Measurements from ENCODE around the gene KLHL22. TPM values are rescaled to one million over a fixed set of nuclear protein-coding genes. Genes with fewer than 3 reads are reported as not detected.

Gene KLHL22
- total RNA-seq, 1 experiment from 2014 or later, result 7.4 TPM

DNA sequence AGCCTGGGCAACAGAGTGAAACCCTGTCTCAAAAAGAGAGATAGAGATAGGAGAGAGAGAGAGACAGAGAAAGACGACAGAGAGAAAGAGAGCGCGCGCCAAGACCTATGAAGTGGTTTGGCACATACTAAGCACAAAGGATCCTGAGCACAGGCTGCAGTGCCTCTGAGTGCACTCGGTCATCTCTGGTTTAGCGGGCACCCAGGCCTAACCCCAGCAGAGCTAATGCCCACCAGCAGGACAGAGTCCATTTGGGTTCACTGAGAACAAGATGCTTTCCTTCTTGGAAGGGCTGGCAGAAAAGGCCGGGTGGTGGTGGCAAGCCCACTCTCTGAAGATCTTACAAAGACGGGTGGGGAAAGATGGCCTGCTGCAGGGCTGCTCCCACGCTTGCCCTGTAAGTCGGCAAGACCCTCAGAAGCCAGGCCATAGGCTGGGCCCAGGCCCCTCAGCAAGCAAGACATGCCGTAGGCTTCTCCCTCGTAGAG lies 61.3 kb downstream of the KLHL22 start:
- DNase-seq (ENCODE audit: low read depth), result no peak

DNA sequence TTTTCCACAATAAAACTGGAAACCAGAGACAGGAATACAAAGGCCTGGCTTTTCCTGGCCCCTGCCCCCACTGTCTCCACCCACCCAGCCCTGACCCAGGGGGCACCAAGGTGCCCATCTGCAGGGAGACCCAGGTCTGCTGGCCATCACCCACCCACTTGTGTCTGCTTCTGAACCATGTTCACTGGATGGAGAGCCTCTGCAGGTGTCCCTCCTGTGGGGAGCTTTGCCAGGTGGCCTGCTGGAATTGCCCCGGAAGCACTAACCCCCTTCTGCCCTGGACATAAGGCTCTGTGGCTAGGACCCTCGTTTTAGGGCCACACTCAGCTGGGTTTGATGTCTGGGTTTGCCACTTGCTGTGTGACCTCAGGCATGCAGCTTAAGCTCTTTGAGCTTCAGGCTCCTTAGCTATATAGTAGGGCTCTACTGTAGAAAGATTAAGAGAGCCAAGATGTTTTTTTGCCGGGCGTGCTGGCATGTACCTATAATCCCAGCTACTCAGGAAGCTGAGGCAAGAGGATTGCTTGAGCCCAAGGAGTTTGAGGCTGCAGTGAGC lies 61.8 kb downstream of the KLHL22 start:
- no peak for DNase-seq (ENCODE audit: low read depth)

DNA sequence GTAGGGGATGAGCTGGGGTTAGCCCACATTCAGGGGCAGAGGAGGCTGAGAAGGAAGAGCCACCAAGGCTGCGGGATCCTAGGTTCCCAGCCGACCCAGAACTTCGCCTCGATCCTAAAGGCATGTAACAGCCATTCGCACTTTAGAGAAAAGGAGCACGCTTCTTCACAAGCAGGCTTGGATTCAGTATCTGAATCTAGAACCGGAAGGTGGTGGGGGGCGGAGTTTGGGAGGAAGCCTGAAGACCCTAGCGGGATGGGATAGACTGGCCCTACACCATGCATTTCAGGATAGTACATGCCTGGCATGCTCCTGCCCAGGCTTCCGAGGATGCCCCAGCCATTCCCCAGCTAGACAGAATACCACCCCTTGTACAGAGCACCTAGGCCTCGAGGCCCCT lies 62.4 kb downstream of the KLHL22 start:
- no peak for DNase-seq (ENCODE audit: low read depth)

DNA sequence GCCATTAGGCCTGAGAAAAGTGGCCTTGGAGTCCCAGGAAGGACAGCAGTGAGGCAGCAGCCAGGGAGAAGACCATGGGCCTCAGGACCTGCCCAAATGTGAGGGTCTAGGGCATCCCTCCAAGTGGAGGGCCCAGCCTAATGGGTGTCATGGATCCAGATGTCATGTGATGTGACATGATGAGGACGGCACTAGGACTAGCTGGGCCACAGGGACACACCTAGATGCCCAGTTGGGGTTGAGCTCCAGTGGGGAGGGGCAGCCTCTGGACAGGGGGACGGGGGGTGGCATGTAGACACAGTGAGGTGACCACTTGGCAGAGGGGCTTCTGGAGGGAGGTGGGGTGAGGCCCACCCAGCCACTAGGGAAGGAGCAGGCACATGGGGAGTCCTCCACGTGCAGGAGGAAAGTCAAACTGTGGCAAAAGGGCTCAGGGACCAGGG lies 63.3 kb downstream of the KLHL22 start:
- no peak for DNase-seq (ENCODE audit: low read depth)

DNA sequence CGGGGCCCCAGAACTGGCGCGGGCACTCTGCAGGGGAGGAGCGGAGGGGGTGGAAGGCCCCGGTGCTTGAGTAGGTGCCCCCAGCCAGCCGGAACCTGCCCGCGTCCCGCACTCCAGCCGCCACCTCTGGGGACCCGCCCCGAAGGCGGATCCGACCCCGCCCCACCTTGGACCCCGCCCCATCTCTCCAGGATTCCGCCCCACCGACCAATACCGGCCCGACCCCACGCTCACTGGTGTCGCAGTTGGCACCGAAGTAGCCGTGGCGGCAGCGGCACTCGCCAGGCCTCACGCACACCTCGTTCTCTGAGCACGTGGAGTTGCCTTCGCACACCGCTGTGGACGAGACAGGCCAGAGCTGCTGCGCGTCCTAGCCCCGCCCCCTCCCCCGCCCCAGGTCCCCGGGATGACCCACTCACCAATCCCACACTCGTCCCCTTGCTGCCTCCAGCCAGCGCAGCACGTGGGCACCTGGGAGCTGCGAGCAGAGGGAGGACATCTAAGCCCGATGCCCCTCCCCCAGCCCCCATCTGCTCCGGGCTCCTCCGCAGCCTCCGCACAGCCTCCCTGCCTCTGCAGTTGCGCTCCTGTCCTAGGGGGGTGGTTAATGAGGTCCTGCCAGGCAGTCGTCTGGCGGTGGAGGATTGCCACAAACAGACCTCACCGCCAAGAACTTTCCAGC lies 63.9 kb downstream of the KLHL22 start:
- DNase-seq (ENCODE audit: low read depth), result no peak

GRCh38 chr22:20430720-20431510 lies 64.7 kb downstream of the KLHL22 start:
- DNase-seq (ENCODE audit: low read depth), result no peak

- DNase-seq (ENCODE audit: low read depth), result no peak
Measured at GRCh38 chr22:20430101-20430719, 65.4 kb downstream of the KLHL22 start.

DNA sequence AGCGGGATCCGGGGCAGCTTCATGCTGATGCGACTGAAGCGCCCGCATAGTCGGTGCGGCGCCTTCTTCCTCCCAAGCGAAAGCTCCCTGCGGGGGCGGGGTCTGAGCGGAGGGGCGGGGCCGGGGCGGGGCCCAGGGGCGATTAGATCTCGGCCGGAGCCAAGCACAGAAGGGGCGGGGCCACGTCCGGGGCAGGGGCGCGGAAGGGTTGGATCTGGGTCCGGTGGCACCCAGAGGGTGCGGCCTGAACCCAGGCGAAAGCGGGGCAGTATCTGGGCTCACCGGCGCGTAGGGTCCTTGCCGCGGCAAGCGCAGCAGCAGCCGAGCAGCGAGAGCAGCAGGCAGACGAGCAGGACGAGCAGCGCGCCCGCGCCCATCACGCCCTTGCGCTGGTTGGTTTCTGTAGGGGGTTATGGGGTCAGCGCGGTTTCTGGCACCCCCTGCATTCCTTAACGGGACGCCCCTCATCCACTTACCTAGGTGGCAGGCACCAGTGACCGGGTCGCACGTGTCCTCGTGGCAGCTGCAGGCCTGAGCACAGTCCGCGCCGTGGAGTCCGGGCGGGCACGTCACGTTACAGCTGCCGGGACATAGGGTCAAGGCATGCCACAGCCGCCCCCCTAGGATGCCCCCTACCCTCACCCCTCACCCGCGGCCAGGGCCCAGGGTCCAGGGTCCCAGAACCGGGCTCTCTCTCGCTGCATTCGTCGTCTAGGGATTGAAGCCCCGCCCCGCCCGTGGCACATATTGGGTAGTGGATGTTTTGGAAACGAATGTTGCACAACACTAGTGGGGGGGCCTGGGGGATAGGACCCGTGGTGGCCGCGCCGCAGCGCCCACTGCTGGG lies 66.1 kb downstream of the KLHL22 start:
- DNase-seq (ENCODE audit: low read depth), result no peak

DNA sequence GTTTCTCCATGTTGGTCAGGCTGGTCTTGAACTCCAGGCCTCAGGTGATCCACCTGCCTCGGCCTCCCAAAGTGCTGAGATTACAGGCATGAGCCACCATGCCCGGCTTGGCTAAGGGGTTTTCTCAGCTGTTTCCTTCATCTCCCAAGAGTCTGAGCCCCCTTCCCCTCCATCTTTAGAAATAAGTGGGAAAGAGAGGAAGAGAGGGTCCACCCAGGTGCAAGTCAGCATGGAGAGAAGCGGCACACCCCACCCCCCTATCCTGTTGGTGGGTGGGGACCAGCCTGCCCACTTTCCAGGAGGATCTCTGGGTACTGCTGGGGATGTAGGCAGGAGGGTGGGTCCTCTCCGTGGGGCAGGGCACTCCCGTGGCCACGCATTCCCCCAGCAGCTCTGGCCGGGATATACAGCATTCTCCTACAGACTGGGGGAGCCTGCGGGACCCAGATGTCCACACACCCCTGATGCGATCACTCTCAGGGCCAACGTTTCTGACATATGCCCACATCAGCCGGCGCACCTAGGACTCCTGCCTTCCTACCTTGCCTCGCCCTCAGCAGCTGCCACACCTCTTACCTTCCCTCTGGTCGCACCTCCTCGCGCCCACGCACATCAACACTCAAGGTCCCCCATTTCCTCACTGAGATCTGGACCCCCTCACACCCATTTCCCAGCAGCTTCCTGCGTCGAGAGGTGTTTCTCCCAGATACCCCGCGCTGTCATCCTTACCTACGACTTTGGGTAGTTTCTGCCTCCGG lies 66.9 kb downstream of the KLHL22 start:
- DNase-seq (ENCODE audit: low read depth), result no peak

- DNase-seq (ENCODE audit: low read depth), result no peak
Measured at GRCh38 chr22:20427945-20428417, 67.6 kb downstream of the KLHL22 start.

GRCh38 chr22:20427104-20427944 lies 68.3 kb downstream of the KLHL22 start:
- no peak for DNase-seq (ENCODE audit: low read depth)

GRCh38 chr22:20426259-20426615 lies 69.4 kb downstream of the KLHL22 start:
- DNase-seq (ENCODE audit: low read depth), result no peak

DNA sequence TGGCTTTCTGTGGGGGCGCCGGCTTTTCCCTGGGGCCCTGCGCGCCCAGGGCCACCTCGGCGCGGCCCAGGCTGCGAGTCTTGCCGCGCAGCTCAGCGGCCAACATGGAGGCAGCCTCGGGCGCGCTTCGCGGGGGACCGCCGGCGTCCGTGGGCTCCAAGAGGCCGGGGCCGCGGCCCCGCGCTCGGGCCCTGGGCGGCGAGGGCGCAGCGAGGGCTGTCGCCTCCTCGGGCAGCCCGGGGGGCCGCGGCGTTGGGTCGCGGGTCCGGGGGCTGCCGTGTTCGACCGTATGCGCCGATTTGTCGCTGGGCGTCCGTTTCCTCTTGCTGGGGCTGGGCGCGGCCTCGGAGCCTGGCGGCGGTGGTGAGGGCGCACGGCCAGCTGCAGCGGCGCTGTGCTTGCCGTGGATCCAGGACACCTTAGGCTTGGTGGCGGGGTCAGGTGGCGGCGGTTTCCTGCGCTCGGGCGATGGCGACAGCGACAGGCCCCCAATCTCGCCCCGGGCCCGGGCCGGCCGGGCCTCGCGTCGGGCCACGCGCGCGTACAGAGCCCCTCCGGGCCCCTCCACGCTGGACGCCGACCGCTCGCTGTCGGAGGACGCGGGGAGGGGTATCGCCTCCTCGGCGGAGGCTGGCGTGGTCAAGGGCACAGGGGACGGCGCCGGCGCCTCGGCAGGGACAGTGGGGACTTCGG lies 69.9 kb downstream of the KLHL22 start:
- no peak for DNase-seq (ENCODE audit: low read depth)

DNA sequence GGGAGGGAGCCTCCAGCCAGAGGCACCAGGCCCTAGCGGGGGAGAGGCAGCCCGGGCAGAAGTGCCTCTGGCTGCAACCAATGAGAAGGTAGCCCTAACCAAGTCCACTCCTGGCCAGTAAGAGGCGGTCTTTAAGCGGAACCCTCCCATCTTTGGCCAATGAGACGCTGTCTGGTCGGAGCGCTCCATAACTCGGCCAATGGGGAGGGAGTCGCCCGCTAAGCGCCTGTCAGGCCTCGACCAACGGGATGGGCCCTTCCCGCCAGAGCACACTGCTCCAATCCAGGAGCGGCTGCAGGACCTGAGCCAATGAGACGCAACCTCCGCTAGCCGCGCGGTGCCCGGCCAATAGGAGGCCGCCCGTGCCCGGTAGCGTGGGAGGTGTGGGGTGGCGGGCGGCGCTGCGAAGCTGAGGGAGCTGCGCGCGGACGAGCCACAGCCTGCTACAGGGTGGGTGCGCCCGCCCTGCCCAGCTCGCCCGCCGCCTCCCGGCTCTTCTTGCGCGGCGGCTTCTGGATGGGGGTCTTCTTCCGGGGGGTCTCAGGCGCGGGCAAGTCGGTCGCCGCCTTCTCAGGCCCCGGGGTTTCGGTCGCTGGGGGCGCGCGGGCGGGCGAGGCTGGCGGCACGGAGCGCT lies 70.5 kb downstream of the KLHL22 start:
- DNase-seq (ENCODE audit: low read depth), result no peak

DNA sequence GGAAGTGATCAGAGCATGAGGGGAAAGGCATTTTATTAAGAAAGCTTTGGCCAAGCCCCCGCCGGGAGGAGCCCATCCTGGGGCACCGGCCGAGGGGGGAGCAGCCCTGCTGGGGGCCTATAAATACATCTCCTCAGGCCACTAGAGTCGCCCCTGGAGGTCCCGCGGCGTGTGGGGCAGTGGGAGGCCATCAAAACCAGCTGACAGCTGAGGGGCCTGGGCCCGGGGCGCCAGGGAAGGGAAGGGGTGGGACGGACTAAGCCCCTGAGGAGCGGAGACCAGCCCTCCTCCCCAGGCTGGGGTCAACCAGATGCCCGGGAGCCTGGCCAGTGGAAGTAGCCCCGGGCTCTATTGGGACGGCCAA lies 71.0 kb downstream of the KLHL22 start:
- no peak for DNase-seq (ENCODE audit: low read depth)

- no peak for DNase-seq (ENCODE audit: low read depth)
Measured at GRCh38 chr22:20423906-20424551, 71.6 kb downstream of the KLHL22 start.

DNA sequence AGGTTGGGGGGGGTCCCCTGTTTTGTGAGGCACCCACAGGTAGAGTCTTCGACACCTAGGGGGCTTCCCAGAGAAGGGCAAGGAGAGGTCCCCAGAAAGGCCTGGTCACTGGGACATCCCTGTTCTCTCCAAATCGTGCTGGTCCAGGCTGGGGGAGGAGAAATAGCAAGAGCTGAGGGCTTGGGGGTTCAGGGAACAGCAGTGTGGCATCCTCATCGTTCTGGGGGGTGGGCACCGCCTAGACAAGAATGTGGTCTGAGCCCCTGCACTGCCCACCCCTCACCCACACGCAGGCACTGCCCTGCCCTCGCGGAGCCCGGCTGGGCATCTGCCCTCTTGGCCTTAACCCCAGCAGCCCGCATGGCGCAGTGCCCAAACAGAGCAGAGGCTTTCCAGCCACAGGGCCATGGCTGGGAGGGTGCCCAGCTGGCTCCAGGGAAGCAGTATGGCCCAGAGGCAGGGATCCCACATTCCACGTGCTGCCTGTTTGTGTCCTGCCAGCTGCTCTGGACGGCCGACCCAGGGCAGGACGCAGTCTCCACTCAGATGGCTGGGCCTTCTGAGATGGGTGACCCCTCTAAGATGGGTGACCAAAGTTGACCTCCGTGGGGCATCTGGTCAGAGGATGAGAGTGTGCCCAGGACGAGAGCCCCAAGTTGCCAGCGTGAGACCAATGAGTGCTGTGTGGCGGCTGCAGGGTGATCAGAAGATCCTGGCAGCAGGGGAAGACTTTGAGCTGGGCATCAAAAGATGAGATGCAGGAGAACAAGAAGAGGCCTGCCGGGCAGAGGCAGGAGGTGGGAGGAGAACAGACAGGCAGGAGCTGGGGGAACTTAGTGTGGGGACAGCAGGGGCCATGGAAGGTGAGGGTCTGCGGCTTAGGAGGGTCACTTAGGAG lies 72.3 kb downstream of the KLHL22 start:
- DNase-seq (ENCODE audit: low read depth), result peak; percentile 52
